H1 (cell line): ENCODE measurements around the gene GABPB1. TPM values are rescaled to one million over a fixed set of nuclear protein-coding genes. Genes with fewer than 3 reads are reported as not detected.

Source experiments
- CTCF ChIA-PET: fragments of 300-600 bp; sonication (Branson Sonifier 250); formaldehyde crosslinking; loops from one replicate; lab custom pipeline; 2021; ENCODE audit not compliant: partially characterized antibody; lab: Charles Lee
- POLR2A ChIA-PET: fragments of 300-600 bp; sonication (Branson Sonifier 250); formaldehyde crosslinking; loops from one replicate; lab custom pipeline; 2021; ENCODE audit warnings: inconsistent platforms; ENCODE audit not compliant: partially characterized antibody; lab: Charles Lee
- DNase-seq, 2 experiments: peaks; one replicate each; pipeline versions ENCODE4 v3.0.0 to v3.0.0-alpha.2; 2010 to 2022; ENCODE audit warnings: low spot score in 2 of 2, low read depth in 1 of 2, mixed read lengths in 1 of 2
- FAIRE-seq: peaks from 2 replicates; lab custom pipeline; 2011; peaks lifted over from hg19 to GRCh38; lab: Jason Lieb, UNC
- H2AFZ ChIP-seq: 2 replicates; pipeline ENCODE4 v1.8.1; 2012; ENCODE audit warnings: low read length, inconsistent platforms
- H2AK5ac ChIP-seq: 2 replicates; pipeline ENCODE4 v1.6.1; 2013; ENCODE audit warnings: low read depth, low read length
- H2BK120ac ChIP-seq: replicated peaks from 2 replicates; pipeline ENCODE3; 2013; ENCODE audit warnings: low read depth, low read length, inconsistent platforms
- H2BK12ac ChIP-seq: 2 replicates; pipeline ENCODE4 v1.6.1; 2013; ENCODE audit warnings: low read depth, low read length
- H2BK15ac ChIP-seq: 2 replicates; pipeline ENCODE4 v1.6.1; 2013; ENCODE audit warnings: low read length
- H2BK20ac ChIP-seq: 2 replicates; pipeline ENCODE4 v1.6.1; 2013; ENCODE audit warnings: low read length
- H2BK5ac ChIP-seq: 2 replicates; pipeline ENCODE4 v1.6.1; 2013; ENCODE audit warnings: low read depth, low read length
- H3K14ac ChIP-seq: 2 replicates; pipeline ENCODE4 v1.6.1; 2013; ENCODE audit warnings: inconsistent platforms; ENCODE audit not compliant: insufficient read length
- H3K18ac ChIP-seq: 2 replicates; pipeline ENCODE4 v1.6.1; 2013; ENCODE audit warnings: low read length; ENCODE audit errors: extremely low read depth
- H3K23ac ChIP-seq: 2 replicates; pipeline ENCODE4 v1.6.1; 2013; ENCODE audit warnings: inconsistent platforms; ENCODE audit not compliant: insufficient read length
- H3K23me2 ChIP-seq: 2 replicates; pipeline ENCODE4 v1.6.1; 2013; ENCODE audit warnings: low read depth, low read length
- H3K27ac ChIP-seq: 2 replicates; pipeline ENCODE4 v1.6.1; 2011; ENCODE audit warnings: low read depth, low read length, inconsistent platforms
- H3K27me3 ChIP-seq, 4 experiments: replicated peaks in 1 of 4; 1 replicate in 1 of 4; 2 replicates in 3 of 4; pipeline versions ENCODE4 v1.6.1 to v1.8.1; 2011 to 2013; ENCODE audit warnings: low read length in 3 of 4, mild to moderate bottlenecking in 3 of 4, inconsistent platforms in 2 of 4, mixed read lengths in 2 of 4, moderate library complexity in 1 of 4; ENCODE audit not compliant: control insufficient read depth in 3 of 4, insufficient read depth in 3 of 4; ENCODE audit errors: extremely low read depth in 1 of 4
- H3K36me3 ChIP-seq, 4 experiments: 2 replicates each; pipeline versions ENCODE4 v1.6.1 to v1.8.1; 2011 to 2013; ENCODE audit warnings: mild to moderate bottlenecking in 4 of 4, low read length in 3 of 4, moderate library complexity in 2 of 4, control low read depth in 1 of 4, inconsistent platforms in 1 of 4; ENCODE audit not compliant: insufficient read depth in 4 of 4, control insufficient read depth in 2 of 4
- H3K4ac ChIP-seq: replicated peaks from 2 replicates; pipeline ENCODE3; 2013; ENCODE audit warnings: low read length, low read depth, mixed read lengths, inconsistent platforms; ENCODE audit not compliant: insufficient read length
- H3K4me1 ChIP-seq, 4 experiments: replicated peaks in 1 of 4; 1 replicate in 1 of 4; 2 replicates in 3 of 4; pipeline versions ENCODE4 v1.6.1 to v1.8.1; 2011 to 2013; ENCODE audit warnings: low read length in 3 of 4, inconsistent platforms in 2 of 4, mixed read lengths in 1 of 4; ENCODE audit not compliant: insufficient read depth in 4 of 4, control insufficient read depth in 3 of 4
- H3K4me2 ChIP-seq, 2 experiments: 2 replicates each; pipeline versions ENCODE4 v1.6.1 to v1.8.1; 2011 to 2013; ENCODE audit warnings: low read depth in 2 of 2, low read length in 2 of 2, control low read depth in 1 of 2, inconsistent platforms in 1 of 2, mild to moderate bottlenecking in 1 of 2; ENCODE audit not compliant: insufficient read depth in 1 of 2
- H3K4me3 ChIP-seq, 4 experiments: fragments of 200-600, 300-600 bp in 1 of 4; sonication (generic), shearing (Covaris generic), sonication (Bioruptor Twin) in 1 of 4; 2 replicates each; pipeline versions ENCODE4 v1.5.1 to v1.8.1; 2011 to 2016; ENCODE audit warnings: low read length in 4 of 4, low read depth in 3 of 4, control low read depth in 2 of 4, inconsistent platforms in 2 of 4, mild to moderate bottlenecking in 2 of 4, mixed read lengths in 1 of 4, moderate library complexity in 1 of 4; ENCODE audit not compliant: insufficient read depth in 2 of 4; ENCODE audit errors: extremely low read depth in 1 of 4
- H3K56ac ChIP-seq: replicated peaks from 2 replicates; pipeline ENCODE3; 2013; ENCODE audit warnings: low read depth, mild to moderate bottlenecking, mixed read lengths, low read length, inconsistent platforms; ENCODE audit not compliant: insufficient read length
- H3K79me1 ChIP-seq: 2 replicates; pipeline ENCODE4 v1.6.1; 2013; ENCODE audit warnings: low read depth, low read length, control low read depth
- H3K79me2 ChIP-seq, 2 experiments: 2 replicates each; pipeline versions ENCODE4 v1.6.1 to v1.8.1; 2012 to 2013; ENCODE audit warnings: low read length in 2 of 2, mild to moderate bottlenecking in 2 of 2, inconsistent platforms in 1 of 2; ENCODE audit not compliant: insufficient read depth in 2 of 2, control insufficient read depth in 1 of 2
- H3K9ac ChIP-seq, 4 experiments: replicated peaks in 1 of 4; 1 replicate in 1 of 4; 2 replicates in 3 of 4; pipeline versions ENCODE4 v1.6.1 to v1.8.1; 2011 to 2013; ENCODE audit warnings: low read depth in 3 of 4, low read length in 3 of 4, control low read depth in 2 of 4, mild to moderate bottlenecking in 2 of 4, moderate library complexity in 2 of 4, inconsistent platforms in 1 of 4; ENCODE audit errors: extremely low read depth in 1 of 4
- H3K9me3 ChIP-seq, 2 experiments: 2 replicates each; pipeline versions ENCODE4 v1.6.1 to v1.8.1; 2012 to 2013; ENCODE audit warnings: mild to moderate bottlenecking in 2 of 2, moderate library complexity in 2 of 2, control low read depth in 1 of 2, inconsistent platforms in 1 of 2, low read depth in 1 of 2, low read length in 1 of 2, mixed read lengths in 1 of 2; ENCODE audit not compliant: insufficient read depth in 2 of 2
- H4K20me1 ChIP-seq, 2 experiments: replicated peaks in 1 of 2; 2 replicates each; pipeline versions ENCODE3 to v1.8.1; 2011 to 2013; ENCODE audit warnings: inconsistent platforms in 2 of 2, low read length in 2 of 2, mild to moderate bottlenecking in 1 of 2; ENCODE audit not compliant: insufficient read depth in 2 of 2, control insufficient read depth in 1 of 2
- H4K5ac ChIP-seq: 2 replicates; pipeline ENCODE4 v1.6.1; 2013; ENCODE audit warnings: low read length, low read depth, mixed read lengths, inconsistent platforms; ENCODE audit not compliant: insufficient read length
- H4K8ac ChIP-seq: 2 replicates; pipeline ENCODE4 v1.8.0; 2013; ENCODE audit warnings: mild to moderate bottlenecking, moderate library complexity, low read length, inconsistent platforms; ENCODE audit not compliant: insufficient read depth; ENCODE audit errors: extremely low read depth
- H4K91ac ChIP-seq: replicated peaks from 2 replicates; pipeline ENCODE3; 2013; ENCODE audit warnings: low read length, mixed read lengths, inconsistent platforms; ENCODE audit not compliant: insufficient read length
- EP300 ChIP-seq, 2 experiments: IDR thresholded peaks; 1 replicate in 1 of 2; 2 replicates in 1 of 2; pipeline ENCODE4 v1.6.1; 2011 to 2012; ENCODE audit warnings: low read depth in 2 of 2, low read length in 2 of 2, mild to moderate bottlenecking in 2 of 2, borderline replicate concordance in 1 of 2, inconsistent platforms in 1 of 2, moderate library complexity in 1 of 2
- GTF2F1 ChIP-seq: IDR thresholded peaks from 2 replicates; pipeline ENCODE4 v1.6.1; 2012; ENCODE audit warnings: low read depth, low read length, improper control_type of control experiment, borderline replicate concordance
- SAP30 ChIP-seq: fragments of 300-600 bp; sonication (generic); IDR thresholded peaks from 2 replicates; pipeline ENCODE4 v1.7.1; 2012; ENCODE audit warnings: low read length, moderate library complexity, mild to moderate bottlenecking, inconsistent platforms; ENCODE audit not compliant: insufficient read depth, insufficient replicate concordance
- WGBS, 2 experiments: shearing (Covaris generic) in 1 of 2; methylation state at CpG; one replicate each; pipeline versions ENCODE4 v1.1.6 to v1.1.7; 2013 to 2015; ENCODE audit warnings: low lambda C conversion rate in 2 of 2, mixed read lengths in 2 of 2, inconsistent platforms in 1 of 2, low coverage in 1 of 2, missing lambda C conversion rate in 1 of 2; ENCODE audit not compliant: insufficient replicate concordance in 2 of 2, insufficient coverage in 1 of 2, insufficient read length in 1 of 2; ENCODE audit errors: extremely low coverage in 1 of 2, missing lambda C conversion rate in 1 of 2; 5-methylcytosine and 5-hydroxymethylcytosine counted together
- polyA plus RNA-seq, 7 experiments: library from polyadenylated mRNA; depleted of rRNA in 3 of 7; stranded (reverse) in 5 of 7; unstranded in 2 of 7; fragments of >200 nt in 5 of 7; fragments of 200-250 nt in 2 of 7; gene quantifications; 1 replicate in 5 of 7; 2 replicates in 1 of 7; 4 replicates in 1 of 7; pipeline versions ENCODE4 v1.2.1 to v1.2.3, GENCODE V29; 2011 to 2013; ENCODE audit warnings: missing spikeins in 2 of 7, mixed read lengths in 2 of 7
- total RNA-seq: library from RNA; stranded (reverse); fragmentation: NEBNext Ultra II Directional; extraction: Animal tissue kit (Norgen Biotek cat#: 25700); gene quantifications from 2 replicates; pipeline ENCODE4 v1.2.1, GENCODE V29; 2021

Gene GABPB1
- total and polyA plus RNA-seq, 2 of the 8 experiments (the other 6 are each of a cell fraction or from before 2014, with no cell fraction given) = 24.5 to 32.3 TPM

DNA sequence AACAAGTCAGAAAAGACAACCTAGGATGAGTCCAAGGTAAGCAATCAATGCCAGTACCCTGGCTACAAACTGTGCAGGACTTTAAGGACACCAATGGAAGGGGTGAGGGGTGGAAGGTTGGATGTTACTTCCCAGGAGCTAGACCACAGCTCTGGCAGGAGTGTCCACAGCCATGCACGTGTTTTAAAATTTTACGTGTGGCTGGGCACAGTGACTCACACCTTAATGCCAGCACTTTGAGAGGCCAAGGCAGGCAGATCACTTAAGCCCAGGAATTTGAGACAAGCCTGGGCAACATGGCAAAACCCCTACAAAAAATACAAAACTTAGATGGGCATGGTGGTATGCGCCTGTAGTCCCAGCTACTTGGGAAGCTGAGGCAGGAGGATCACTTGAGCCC is 74.7 kb downstream of the GABPB1 start:
- Histone ChIP-seq H3K27me3 (no peaks in the 10 kb centered on the region), H3K79me1 (no peaks in the 10 kb centered on the region), H3K18ac (no peak overlapping the region), H3K14ac (no peak overlapping the region), H2BK5ac (no peak overlapping the region), H2BK12ac (no peak overlapping the region), H4K20me1 (no peaks in the 10 kb centered on the region), H2BK15ac (no peak overlapping the region), H2BK20ac (no peak overlapping the region), H3K4me3 (no peak overlapping the region), H3K79me2 (no peaks in the 10 kb centered on the region), H2BK120ac (no peak overlapping the region), H3K9ac (no peak overlapping the region), H3K4me1 (no peaks in the 10 kb centered on the region), H3K56ac (no peak overlapping the region), H3K23me2 (no peaks in the 10 kb centered on the region; the same call in 1 of the 2 replicates), H3K4ac (no peak overlapping the region), H3K23ac (no peak overlapping the region), H4K5ac (no peak overlapping the region), H3K4me2 (no peak overlapping the region), H3K9me3 (no peaks in the 10 kb centered on the region), H4K91ac (no peak overlapping the region), H3K36me3 (peaks cover 0 to 8% (median 0%) of the 10 kb centered on the region in 4 experiments; a peak in 1 of 8 replicates), H2AFZ (no peak overlapping the region), H2AK5ac (no peak overlapping the region), H4K8ac (no peak overlapping the region), H3K27ac (no peak overlapping the region)
- ChIA-PET CTCF (interaction anchor here (0.6 to 3.0 kb wide), 2 partner anchors 36 to 46 kb away, joined by 3 to 10 read pairs; no protein-coding TSS in a partner anchor), POLR2A (no interaction called here)
- no peak for TF ChIP-seq EP300 (IDR thresholded peaks at IDR 0.05; ENCODE audit: borderline replicate concordance in 1 of 2, low read depth in 2 of 2, low read length in 2 of 2)
- no peak for TF ChIP-seq GTF2F1
- TF ChIP-seq SAP30 = no peak
- no peak for DNase-seq
- no peak for FAIRE-seq
- 98% methylated on average over 3 of the region's 3 CpGs; no CpG with 5 or more reads in 1 of the 2 experiments for WGBS, 2 experiments
